ENCODE data around the gene TSPAN17.

The TSPAN17 gene

GRCh38 chr5:176630681-176631222 is 16.5 kb upstream of the TSPAN17 start:
- TF ChIP-seq CTCF (IDR thresholded peaks at IDR 0.05; ENCODE audit: low read depth, low read length): no peak
- H3K4me3 ChIP-seq (ENCODE audit: low read depth, low read length): peak overlapping the region; percentile 28
- in situ Hi-C loops (cut with HindIII; ENCODE audit: low sequenced_read_pairs): no loop called here
- peak; percentile 22 for DNase-seq (ENCODE audit: low read depth, low spot score)

- DNase-seq (ENCODE audit: low read depth, low spot score): no peak
- no peak for TF ChIP-seq CTCF (IDR thresholded peaks at IDR 0.05; ENCODE audit: low read depth, low read length)
- in situ Hi-C loops (cut with HindIII; ENCODE audit: low sequenced_read_pairs): no loop called here
- H3K4me3 ChIP-seq (ENCODE audit: low read depth, low read length): no peak overlapping the region
Measured at GRCh38 chr5:176631383-176632200, 15.7 kb upstream of the TSPAN17 start.

GRCh38 chr5:176632745-176633144 is 14.5 kb upstream of the TSPAN17 start:
- no peak for TF ChIP-seq CTCF (IDR thresholded peaks at IDR 0.05; ENCODE audit: low read depth, low read length)
- in situ Hi-C loops (cut with HindIII; ENCODE audit: low sequenced_read_pairs): no loop called here

GRCh38 chr5:176633598-176633997 is 13.7 kb upstream of the TSPAN17 start:
- TF ChIP-seq CTCF (IDR thresholded peaks at IDR 0.05; ENCODE audit: low read depth, low read length): no peak
- in situ Hi-C loops (cut with HindIII; ENCODE audit: low sequenced_read_pairs): no loop called here
- H3K4me3 ChIP-seq (ENCODE audit: low read depth, low read length): no peak overlapping the region
- DNase-seq (ENCODE audit: low read depth, low spot score): no peak

More at GRCh38 chr5:176632745-176633144, 14.5 kb upstream of the TSPAN17 start:
- no peak for DNase-seq (ENCODE audit: low read depth, low spot score)
- no peak overlapping the region for H3K4me3 ChIP-seq (ENCODE audit: low read depth, low read length)

GRCh38 chr5:176636426-176636825 is 10.9 kb upstream of the TSPAN17 start:
- in situ Hi-C loops (cut with HindIII; ENCODE audit: low sequenced_read_pairs): no loop called here
- DNase-seq (ENCODE audit: low read depth, low spot score): no peak
- no peak for TF ChIP-seq CTCF (IDR thresholded peaks at IDR 0.05; ENCODE audit: low read depth, low read length)
- no peak overlapping the region for H3K4me3 ChIP-seq (ENCODE audit: low read depth, low read length)

GRCh38 chr5:176637556-176637955 is 9.7 kb upstream of the TSPAN17 start:
- no peak overlapping the region for H3K4me3 ChIP-seq (ENCODE audit: low read depth, low read length)
- in situ Hi-C loops (cut with HindIII; ENCODE audit: low sequenced_read_pairs): no loop called here
- TF ChIP-seq CTCF (IDR thresholded peaks at IDR 0.05; ENCODE audit: low read depth, low read length): no peak
- no peak for DNase-seq (ENCODE audit: low read depth, low spot score)

Measured in astrocyte of the spinal cord (primary cell).